ENCODE results near the gene MMD. TPM values are rescaled to one million over a fixed set of nuclear protein-coding genes. Genes with fewer than 3 reads are reported as not detected.
A peak's percentile ranks its signal among the peaks of the same experiment; 100 is the strongest.

The MMD gene
- total RNA-seq, 1 donor from 2014 or later, result 45.5 TPM

GRCh38 chr17:55444471-55445441, 23.1 kb upstream of the MMD start:
- Mint-ChIP-seq H3K27me3 (no peaks in the 10 kb centered on the region), H3K9me3 (no peaks in the 10 kb centered on the region), H3K36me3 (ENCODE audit: low read depth) (no peaks in the 10 kb centered on the region), H3K4me3 (peak overlapping the region; percentile 61), H3K27ac (peak overlapping the region; percentile 92), H3K4me1 (peaks cover 29% of the 10 kb centered on the region)
- intact Hi-C loops (cut with micrococcal nuclease), result loop anchor here (1.0 kb wide), 2 partner anchors 7 to 24 kb away; no protein-coding TSS in a partner anchor
- CTCF ChIA-PET, result no interaction called here
- TF ChIP-seq CTCF (IDR thresholded peaks at IDR 0.05), result no peak
- POLR2A ChIA-PET, result interaction anchor here (0.9 to 2.8 kb wide), 5 partner anchors 8 to 24 kb away, joined by 3 to 14 read pairs (median 3); partner anchors contain the start of gene MMD
- DNase-seq (no peak), ATAC-seq (ENCODE audit: low read depth) (peak; percentile 91)

- no peak for ATAC-seq (ENCODE audit: low read depth)
- CTCF ChIA-PET, result no interaction called here
- H3K27ac Mint-ChIP-seq, result peak overlapping the region; percentile 92
Observed at GRCh38 chr17:55443904-55444303, 22.3 kb upstream of the MMD start.

GRCh38 chr17:55442953-55443683, 21.5 kb upstream of the MMD start:
- Mint-ChIP-seq H3K9me3 (no peaks in the 10 kb centered on the region), H3K4me1 (peaks cover 36% of the 10 kb centered on the region), H3K36me3 (ENCODE audit: low read depth) (no peaks in the 10 kb centered on the region), H3K27me3 (no peaks in the 10 kb centered on the region), H3K27ac (peak overlapping the region; percentile 24), H3K4me3 (no peak overlapping the region)
- TF ChIP-seq CTCF (IDR thresholded peaks at IDR 0.05), result no peak
- ChIA-PET POLR2A (interaction anchor here (0.6 to 1.3 kb wide), 3 partner anchors 22 to 1153 kb away, joined by 3 to 7 read pairs (median 3); partner anchors contain the start of gene MMD), CTCF (interaction anchor here (1.0 kb wide), 1 partner anchor 22 kb away, joined by 3 read pairs; no protein-coding TSS in a partner anchor)
- no peak for ATAC-seq (ENCODE audit: low read depth)
- intact Hi-C loops (cut with micrococcal nuclease), result no loop called here
- DNase-seq, result no peak

More at GRCh38 chr17:55443904-55444303, 22.3 kb upstream of the MMD start:
- no peaks in the 10 kb centered on the region for H3K36me3 Mint-ChIP-seq (ENCODE audit: low read depth)
- H3K4me3 Mint-ChIP-seq, result no peak overlapping the region
- TF ChIP-seq CTCF (IDR thresholded peaks at IDR 0.05), result no peak
- no peak for DNase-seq
- H3K27me3 Mint-ChIP-seq, result no peaks in the 10 kb centered on the region
- no peaks in the 10 kb centered on the region for H3K9me3 Mint-ChIP-seq
- POLR2A ChIA-PET, result no interaction called here
- peaks cover 33% of the 10 kb centered on the region for H3K4me1 Mint-ChIP-seq
- intact Hi-C loops (cut with micrococcal nuclease), result no loop called here

GRCh38 chr17:55442462-55442861, 20.8 kb upstream of the MMD start:
- ATAC-seq (ENCODE audit: low read depth) (no peak), DNase-seq (no peak)
- Mint-ChIP-seq H3K9me3 (no peaks in the 10 kb centered on the region), H3K4me1 (peaks cover 43% of the 10 kb centered on the region), H3K4me3 (no peak overlapping the region), H3K36me3 (ENCODE audit: low read depth) (no peaks in the 10 kb centered on the region), H3K27me3 (no peaks in the 10 kb centered on the region), H3K27ac (no peak overlapping the region)
- intact Hi-C loops (cut with micrococcal nuclease), result no loop called here
- no peak for TF ChIP-seq CTCF (IDR thresholded peaks at IDR 0.05)
- ChIA-PET POLR2A (interaction anchor here (0.6 to 1.3 kb wide), 2 partner anchors 21 to 1153 kb away, joined by 3 to 7 read pairs; partner anchors contain the start of gene MMD), CTCF (interaction anchor here (1.0 kb wide), 1 partner anchor 22 kb away, joined by 3 read pairs; no protein-coding TSS in a partner anchor)
